Activated CD4-positive, alpha-beta memory T cell treated with anti-CD3 and anti-CD28 coated beads, Interleukin-2, amount 10 ng/mL, durations not matched to agents 7 days and 5 days (primary cell): ENCODE data around the gene LYSMD3. TPM values are rescaled to one million over a fixed set of nuclear protein-coding genes. Genes with fewer than 3 reads are reported as not detected.
A peak's percentile ranks its signal among the peaks of the same experiment; 100 is the strongest.

Source experiments
- CTCF ChIA-PET: fragments of 350-600 bp; sonication (Branson Sonifier 250); formaldehyde crosslinking; loops from one replicate; lab custom pipeline; 2021; ENCODE audit warnings: antibody characterized with exemption, inconsistent platforms; lab: Charles Lee
- POLR2A ChIA-PET: fragments of 350-600 bp; sonication (Branson Sonifier 250); formaldehyde crosslinking; loops from one replicate; lab custom pipeline; 2021; ENCODE audit warnings: antibody characterized with exemption; lab: Charles Lee
- DNase-seq: peaks from one replicate; pipeline ENCODE4 v3.0.0-alpha.2; 2020
- H3K27ac Mint-ChIP-seq: one replicate; pipeline ENCODE4 v1.8.0; 2021; ENCODE audit warnings: mild to moderate bottlenecking, mixed read lengths
- H3K27me3 Mint-ChIP-seq: one replicate; pipeline ENCODE4 v1.8.0; 2021; ENCODE audit warnings: mixed read lengths
- H3K36me3 Mint-ChIP-seq: one replicate; pipeline ENCODE4 v1.8.0; 2021; ENCODE audit warnings: low read depth, mixed read lengths
- H3K4me1 Mint-ChIP-seq: one replicate; pipeline ENCODE4 v1.8.0; 2021; ENCODE audit warnings: mixed read lengths
- H3K4me3 Mint-ChIP-seq: one replicate; pipeline ENCODE4 v1.8.0; 2021; ENCODE audit warnings: mild to moderate bottlenecking, mixed read lengths
- H3K9me3 Mint-ChIP-seq: one replicate; pipeline ENCODE4 v1.8.0; 2021; ENCODE audit warnings: mixed read lengths
- total RNA-seq, 2 experiments: library from RNA; stranded (reverse); gene quantifications; one replicate each; pipeline ENCODE4 v1.2.3, GENCODE V29; 2021

LYSMD3 gene
- total RNA-seq, 2 experiments from 2014 or later = 20.6 to 22.5 TPM

DNA sequence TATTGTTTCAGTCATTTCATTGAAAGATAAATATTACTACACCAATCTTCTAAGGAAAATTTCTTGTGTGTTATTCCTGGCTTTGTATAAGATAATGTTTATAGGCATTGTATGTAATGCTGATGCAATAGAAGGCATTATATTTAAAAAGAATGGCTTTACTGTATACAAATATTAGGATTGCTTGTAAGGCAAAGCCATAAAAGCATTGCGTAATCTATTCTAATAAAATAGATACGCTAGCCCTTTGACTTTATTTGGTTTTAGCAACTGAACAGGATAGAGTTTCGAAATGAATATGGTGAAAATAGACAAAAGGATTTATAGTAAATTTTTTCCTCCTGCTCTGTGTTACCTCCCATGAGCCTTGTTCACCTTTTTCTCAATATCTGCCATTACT lies 5.5 kb upstream of the LYSMD3 start:
- Mint-ChIP-seq H3K4me1 (no peaks in the 10 kb centered on the region), H3K4me3 (no peak overlapping the region), H3K9me3 (no peaks in the 10 kb centered on the region), H3K36me3 (no peaks in the 10 kb centered on the region), H3K27me3 (peaks cover 38% of the 10 kb centered on the region), H3K27ac (no peak overlapping the region)
- POLR2A ChIA-PET = no interaction called here
- DNase-seq = no peak
- CTCF ChIA-PET = no interaction called here

DNA sequence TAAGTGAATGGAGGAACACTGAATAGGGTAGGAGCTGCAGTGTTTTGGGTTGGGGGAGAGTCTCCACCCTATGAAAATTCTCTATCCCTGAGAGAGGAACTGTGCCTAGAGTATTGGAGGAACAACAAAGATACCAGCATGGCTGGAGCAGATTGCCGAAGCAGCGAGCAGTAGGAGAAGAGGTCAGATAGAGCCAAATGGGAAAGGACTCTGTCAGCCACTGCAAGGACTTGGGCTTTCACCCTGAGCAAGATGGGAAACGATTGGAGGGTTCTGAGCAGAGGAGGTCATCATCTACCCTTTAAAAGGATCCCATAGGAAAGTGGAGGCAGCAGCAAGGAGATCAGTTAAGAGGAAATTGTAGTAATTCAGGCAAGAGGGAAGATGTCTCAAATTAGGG lies 4.4 kb upstream of the LYSMD3 start:
- CTCF ChIA-PET = interaction anchor here (2.2 kb wide), 1 partner anchor 94 kb away, joined by 5 read pairs; no protein-coding TSS in a partner anchor
- no peak for DNase-seq
- POLR2A ChIA-PET = no interaction called here
- Mint-ChIP-seq H3K4me3 (no peak overlapping the region), H3K9me3 (no peaks in the 10 kb centered on the region), H3K27ac (no peak overlapping the region), H3K4me1 (no peaks in the 10 kb centered on the region), H3K27me3 (peaks cover 34% of the 10 kb centered on the region), H3K36me3 (no peaks in the 10 kb centered on the region)

DNA sequence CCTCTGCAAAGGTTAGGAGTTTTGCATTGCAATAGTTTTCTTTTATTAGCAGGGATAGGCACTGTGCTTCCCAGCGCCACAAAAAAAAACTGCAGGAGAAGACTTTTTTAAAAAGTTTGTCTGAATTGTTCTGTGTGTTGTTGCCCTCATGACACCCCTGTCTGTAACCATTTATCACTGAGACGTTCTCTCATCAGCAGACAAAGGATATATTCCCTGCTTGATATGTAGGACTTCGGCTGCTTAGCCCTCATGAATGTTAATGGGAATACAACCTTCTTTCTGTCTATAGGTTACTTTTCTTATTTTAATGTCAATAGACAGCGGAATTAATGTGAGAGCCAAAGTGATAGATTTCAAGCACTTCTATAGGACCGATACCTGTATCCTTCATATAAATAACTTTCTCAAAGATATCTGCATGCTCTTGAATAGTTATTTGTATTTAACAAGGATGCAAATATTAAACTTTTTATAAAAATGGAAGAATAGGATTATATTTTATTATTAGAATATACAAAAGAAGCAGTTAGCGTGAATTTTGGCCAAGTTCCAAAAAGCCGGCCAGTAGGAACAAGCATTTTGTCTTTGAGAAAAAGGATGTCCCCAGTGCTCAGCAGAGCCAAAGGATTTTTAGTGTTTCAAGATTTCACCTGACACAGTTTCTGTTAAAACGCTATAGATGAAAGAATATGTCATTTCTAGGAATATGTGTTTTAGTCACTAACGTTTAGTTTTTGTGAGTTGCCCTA lies 1.5 kb upstream of the LYSMD3 start:
- Mint-ChIP-seq H3K36me3 (peaks cover 8% of the 10 kb centered on the region), H3K4me3 (no peak overlapping the region), H3K27ac (no peak overlapping the region), H3K4me1 (peaks cover 25% of the 10 kb centered on the region), H3K27me3 (peaks cover 29% of the 10 kb centered on the region), H3K9me3 (no peaks in the 10 kb centered on the region)
- CTCF ChIA-PET = interaction anchor here (0.9 to 3.7 kb wide), 11 partner anchors 17 to 175 kb away, joined by 3 to 54 read pairs (median 5); partner anchors contain the start of genes CETN3, MBLAC2 and POLR3G
- no peak for DNase-seq
- POLR2A ChIA-PET = interaction anchor here (1.2 to 3.7 kb wide), 3 partner anchors 56 to 121 kb away, joined by 3 to 37 read pairs (median 24); partner anchors contain the start of genes CETN3, MBLAC2 and POLR3G

DNA sequence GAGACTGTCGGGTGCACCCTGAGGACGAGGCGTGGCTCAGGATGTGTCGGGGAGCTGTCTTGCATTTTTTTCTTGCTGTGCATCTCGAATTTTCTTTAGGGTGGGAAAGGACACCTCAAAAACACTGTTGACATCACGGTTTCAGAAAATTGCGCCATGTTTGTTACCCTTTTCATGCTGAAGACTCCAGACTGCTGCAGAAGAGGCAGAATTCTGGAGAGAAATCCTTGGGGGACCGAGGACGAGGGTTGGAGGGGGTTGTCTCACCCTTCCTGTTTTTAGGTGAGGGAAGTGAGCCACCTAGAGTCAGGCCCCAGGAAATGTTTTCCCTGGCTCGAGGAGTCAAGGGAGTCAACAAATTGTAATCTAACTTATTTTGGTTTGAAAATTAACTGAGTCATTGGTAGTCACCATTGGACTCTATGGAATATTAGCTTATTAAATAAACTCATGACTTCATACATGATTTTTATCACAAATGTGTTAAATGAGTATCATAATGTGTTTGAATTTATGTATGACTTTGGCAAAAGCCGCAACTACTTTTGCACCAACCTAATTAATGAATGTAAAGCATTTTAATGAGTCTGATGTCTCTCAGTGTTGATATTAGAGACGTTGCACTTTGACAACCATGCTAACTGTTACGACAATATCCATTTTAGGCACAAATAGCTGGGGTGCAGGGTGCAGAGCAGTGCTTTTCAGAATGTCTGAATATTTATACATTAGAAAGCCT lies 724 bp upstream of the LYSMD3 start:
- Mint-ChIP-seq H3K4me1 (peaks cover 25% of the 10 kb centered on the region), H3K36me3 (peaks cover 10% of the 10 kb centered on the region), H3K4me3 (peak overlapping the region; percentile 87), H3K9me3 (no peaks in the 10 kb centered on the region), H3K27ac (peak overlapping the region; percentile 87), H3K27me3 (peaks cover 24% of the 10 kb centered on the region)
- DNase-seq = peak; percentile 65
- ChIA-PET POLR2A (interaction anchor here (1.2 to 3.7 kb wide), 3 partner anchors 55 to 120 kb away, joined by 3 to 37 read pairs (median 24); partner anchors contain the start of genes CETN3, MBLAC2 and POLR3G), CTCF (interaction anchor here (0.8 to 3.7 kb wide), 14 partner anchors 8 to 265 kb away, joined by 3 to 54 read pairs (median 4); partner anchors contain the start of genes CETN3, MBLAC2 and POLR3G)

DNA sequence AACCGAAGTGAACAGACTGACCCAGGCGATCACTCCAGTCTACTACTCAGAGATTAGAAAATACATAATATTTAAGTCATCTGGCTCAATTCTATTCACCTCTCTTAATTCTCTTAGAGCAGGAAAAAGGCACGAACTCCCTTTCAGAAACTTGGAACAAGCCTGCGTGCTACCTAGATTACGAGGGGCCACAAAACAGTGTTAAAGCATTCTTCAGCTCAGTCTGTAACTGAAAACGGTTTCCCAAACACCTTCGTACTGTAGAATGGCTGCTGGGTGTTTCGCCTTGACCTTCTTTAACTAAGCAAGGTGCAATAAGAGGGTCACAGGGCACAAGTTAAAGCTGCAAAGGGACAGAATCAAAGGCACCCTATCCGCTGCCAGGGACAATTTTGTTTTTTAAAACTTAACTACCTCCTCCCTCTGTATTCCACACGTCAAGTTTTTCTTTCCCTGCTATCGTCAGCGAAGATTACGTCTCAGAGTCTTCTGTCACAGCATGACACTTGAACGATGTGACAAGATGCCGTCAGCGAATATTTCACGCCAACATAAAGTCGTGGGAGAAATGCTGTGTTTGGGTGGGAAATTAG lies 687 bp downstream of the LYSMD3 start:
- H3K36me3 Mint-ChIP-seq = peaks cover 19% of the 10 kb centered on the region
- no peaks in the 10 kb centered on the region for H3K9me3 Mint-ChIP-seq
- CTCF ChIA-PET = interaction anchor here (2.6 to 3.7 kb wide), 3 partner anchors 54 to 119 kb away, joined by 10 to 54 read pairs (median 12); partner anchors contain the start of genes CETN3, MBLAC2 and POLR3G
- POLR2A ChIA-PET = interaction anchor here (1.4 to 3.7 kb wide), 4 partner anchors 54 to 852 kb away, joined by 4 to 37 read pairs (median 16); partner anchors contain the start of genes CETN3, MBLAC2 and POLR3G
- H3K27ac Mint-ChIP-seq = peak overlapping the region; percentile 72
- peak; percentile 20 for DNase-seq
- peak overlapping the region; percentile 87 for H3K4me3 Mint-ChIP-seq
- H3K4me1 Mint-ChIP-seq = peaks cover 27% of the 10 kb centered on the region
- H3K27me3 Mint-ChIP-seq = peaks cover 16% of the 10 kb centered on the region

DNA sequence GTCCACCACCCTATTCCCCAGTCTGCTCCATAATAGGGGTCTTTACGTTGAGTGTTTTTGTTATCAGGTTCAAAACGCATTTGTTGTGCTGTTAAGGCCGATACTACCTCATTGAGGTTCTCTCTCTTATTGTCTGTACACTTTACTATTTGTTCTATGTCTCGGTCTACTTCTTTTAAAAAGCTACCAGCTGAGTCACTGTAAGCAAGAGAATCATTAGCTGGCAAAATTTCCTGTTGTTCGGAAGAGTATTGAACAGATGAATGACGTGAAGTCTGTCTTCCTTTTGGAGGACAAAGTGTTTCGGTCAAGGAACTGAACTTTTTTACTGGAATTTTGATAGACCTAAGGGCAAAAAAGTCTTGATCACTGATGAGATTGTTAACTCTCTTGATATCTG lies 10.3 kb downstream of the LYSMD3 start:
- CTCF ChIA-PET = no interaction called here
- Mint-ChIP-seq H3K27ac (no peak overlapping the region), H3K4me3 (no peak overlapping the region), H3K9me3 (no peaks in the 10 kb centered on the region), H3K4me1 (peaks cover 8% of the 10 kb centered on the region), H3K36me3 (peaks cover 51% of the 10 kb centered on the region), H3K27me3 (no peaks in the 10 kb centered on the region)
- no peak for DNase-seq
- POLR2A ChIA-PET = no interaction called here

DNA sequence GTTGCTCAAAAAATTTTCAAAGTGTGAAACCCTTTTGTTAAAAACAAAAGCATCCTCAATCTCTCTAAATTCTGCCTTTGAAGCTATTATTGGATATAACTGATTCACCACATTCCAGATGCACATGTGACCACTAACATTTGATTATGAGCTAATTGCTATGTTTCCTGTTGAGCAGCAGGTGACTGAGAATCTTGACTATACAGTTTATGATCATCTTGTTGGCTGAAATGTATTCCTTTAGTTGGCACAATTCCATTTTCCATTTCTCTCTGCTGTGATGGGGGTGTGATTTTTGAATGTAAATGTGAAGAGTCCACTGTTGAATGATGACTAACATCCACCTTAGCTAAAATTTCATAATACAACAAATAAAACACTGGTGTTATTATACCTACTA lies 10.7 kb downstream of the LYSMD3 start:
- no peak for DNase-seq
- no peaks in the 10 kb centered on the region for H3K27me3 Mint-ChIP-seq
- H3K4me3 Mint-ChIP-seq = no peak overlapping the region
- H3K4me1 Mint-ChIP-seq = peaks cover 8% of the 10 kb centered on the region
- POLR2A ChIA-PET = no interaction called here
- no peaks in the 10 kb centered on the region for H3K9me3 Mint-ChIP-seq
- peaks cover 47% of the 10 kb centered on the region for H3K36me3 Mint-ChIP-seq
- CTCF ChIA-PET = no interaction called here
- H3K27ac Mint-ChIP-seq = no peak overlapping the region

DNA sequence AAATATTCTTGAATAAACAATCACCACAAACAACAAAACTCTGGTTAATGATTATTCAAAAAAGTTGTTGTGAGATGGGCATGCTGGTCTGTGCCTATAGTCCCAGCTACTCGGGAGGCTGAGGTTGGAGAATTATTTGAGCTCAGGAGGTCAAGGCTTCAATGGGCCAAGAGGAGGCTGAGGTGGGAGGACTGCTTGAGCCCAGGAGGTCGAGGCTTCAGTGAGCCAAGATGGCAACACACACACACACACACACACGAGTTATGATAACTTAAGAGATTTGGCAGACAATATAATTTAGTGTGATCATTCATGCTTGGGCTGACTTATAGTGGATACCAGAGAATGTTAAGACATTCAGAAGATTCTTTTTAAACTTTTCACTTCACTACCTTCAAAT lies 14.9 kb downstream of the LYSMD3 start:
- no peak overlapping the region for H3K27ac Mint-ChIP-seq
- no peak for DNase-seq

DNA sequence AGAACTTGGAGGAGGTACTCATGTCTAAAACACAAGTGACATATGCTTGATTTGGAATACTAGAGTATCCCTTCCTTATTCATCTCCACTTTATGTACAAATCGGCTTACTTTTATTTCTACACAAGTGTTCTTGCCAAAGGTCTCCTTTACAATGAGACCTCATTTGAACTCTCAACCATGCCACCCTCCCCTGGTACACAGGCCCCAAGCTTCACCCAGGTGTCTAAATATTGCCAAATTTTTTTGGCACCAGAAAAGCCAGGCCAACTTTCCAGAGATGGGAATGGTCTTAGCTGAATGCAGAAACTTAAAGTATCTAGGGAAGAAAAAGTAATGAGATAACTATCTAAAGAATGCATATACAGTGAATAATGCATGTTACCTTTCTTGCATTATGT lies 18.9 kb downstream of the LYSMD3 start:
- Mint-ChIP-seq H3K9me3 (no peaks in the 10 kb centered on the region), H3K4me3 (no peak overlapping the region), H3K27ac (no peak overlapping the region), H3K4me1 (peaks cover 8% of the 10 kb centered on the region), H3K36me3 (peaks cover 5% of the 10 kb centered on the region), H3K27me3 (no peaks in the 10 kb centered on the region)
- CTCF ChIA-PET = no interaction called here
- POLR2A ChIA-PET = no interaction called here
- DNase-seq = no peak

More for the DNA sequence above, 14.9 kb downstream of the LYSMD3 start:
- POLR2A ChIA-PET = no interaction called here
- H3K27me3 Mint-ChIP-seq = no peaks in the 10 kb centered on the region
- CTCF ChIA-PET = no interaction called here
- peaks cover 16% of the 10 kb centered on the region for H3K36me3 Mint-ChIP-seq
- no peaks in the 10 kb centered on the region for H3K9me3 Mint-ChIP-seq
- peaks cover 8% of the 10 kb centered on the region for H3K4me1 Mint-ChIP-seq
- no peak overlapping the region for H3K4me3 Mint-ChIP-seq

DNA sequence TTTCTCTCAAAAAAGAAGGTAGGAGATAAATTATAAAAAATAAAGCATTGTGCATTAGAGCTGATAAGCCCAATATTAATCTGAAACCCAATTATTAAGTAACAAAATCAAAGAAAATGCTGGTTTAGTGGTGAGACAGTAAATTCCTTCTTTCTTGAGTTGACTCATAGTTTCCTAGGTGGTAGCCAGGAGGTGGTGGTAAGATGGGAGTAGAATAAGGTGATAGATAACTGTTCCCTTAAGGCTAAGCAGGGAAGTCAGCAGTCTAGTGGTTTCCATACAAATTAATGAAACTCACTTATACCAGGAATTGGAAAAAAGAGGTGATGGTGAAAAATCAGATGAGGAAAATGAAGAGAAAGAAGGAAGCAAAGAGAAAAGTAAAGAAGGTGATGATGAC lies 23.2 kb downstream of the LYSMD3 start:
- Mint-ChIP-seq H3K4me3 (no peak overlapping the region), H3K27me3 (no peaks in the 10 kb centered on the region), H3K4me1 (peaks cover 8% of the 10 kb centered on the region), H3K9me3 (no peaks in the 10 kb centered on the region), H3K36me3 (no peaks in the 10 kb centered on the region), H3K27ac (no peak overlapping the region)
- ChIA-PET POLR2A (no interaction called here), CTCF (no interaction called here)
- no peak for DNase-seq

DNA sequence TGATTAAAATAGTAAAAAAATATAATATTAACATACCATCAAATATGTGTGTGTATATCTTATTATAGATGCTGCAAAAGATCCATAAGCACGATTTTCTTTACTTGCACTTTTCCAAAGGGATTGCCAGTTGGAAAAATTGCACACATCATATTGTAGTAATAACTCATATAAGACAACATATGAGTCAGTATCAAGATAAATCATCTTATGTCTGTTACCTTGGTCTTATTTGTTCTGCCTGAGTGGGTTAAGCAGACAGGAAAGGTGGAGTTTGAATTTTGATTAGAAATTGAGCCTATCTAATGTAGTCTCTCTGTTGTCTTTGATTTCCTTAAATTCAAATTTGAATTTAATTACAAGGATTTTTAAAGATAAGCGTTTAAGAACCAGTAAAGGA lies 24.6 kb downstream of the LYSMD3 start:
- H3K4me3 Mint-ChIP-seq = no peak overlapping the region
- no peaks in the 10 kb centered on the region for H3K36me3 Mint-ChIP-seq
- no peak overlapping the region for H3K27ac Mint-ChIP-seq
- no peaks in the 10 kb centered on the region for H3K27me3 Mint-ChIP-seq
- no peaks in the 10 kb centered on the region for H3K9me3 Mint-ChIP-seq
- no peak for DNase-seq
- H3K4me1 Mint-ChIP-seq = peaks cover 8% of the 10 kb centered on the region
- CTCF ChIA-PET = no interaction called here
- POLR2A ChIA-PET = no interaction called here

DNA sequence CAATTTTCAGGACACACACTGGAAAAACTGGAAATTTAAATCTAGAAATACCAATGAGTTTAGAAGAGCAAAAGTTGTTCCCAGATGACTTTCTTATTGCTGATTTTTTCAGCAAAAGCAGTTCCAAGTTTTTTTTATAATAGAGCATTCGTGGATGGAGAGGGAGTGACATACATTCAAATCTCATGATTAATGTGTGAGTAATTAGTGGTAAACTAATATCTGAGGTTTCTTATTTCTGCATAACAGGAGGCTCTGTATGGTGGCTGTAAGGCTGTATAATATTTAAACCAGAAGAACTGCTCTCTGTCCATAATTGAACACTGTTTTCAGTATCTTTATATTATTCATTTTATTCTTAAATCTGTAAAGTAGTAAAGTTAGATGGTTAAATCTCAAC lies 25.8 kb downstream of the LYSMD3 start:
- Mint-ChIP-seq H3K4me1 (peaks cover 8% of the 10 kb centered on the region), H3K27me3 (no peaks in the 10 kb centered on the region), H3K27ac (no peak overlapping the region), H3K36me3 (no peaks in the 10 kb centered on the region), H3K4me3 (no peak overlapping the region), H3K9me3 (no peaks in the 10 kb centered on the region)
- CTCF ChIA-PET = no interaction called here
- POLR2A ChIA-PET = no interaction called here
- no peak for DNase-seq

DNA sequence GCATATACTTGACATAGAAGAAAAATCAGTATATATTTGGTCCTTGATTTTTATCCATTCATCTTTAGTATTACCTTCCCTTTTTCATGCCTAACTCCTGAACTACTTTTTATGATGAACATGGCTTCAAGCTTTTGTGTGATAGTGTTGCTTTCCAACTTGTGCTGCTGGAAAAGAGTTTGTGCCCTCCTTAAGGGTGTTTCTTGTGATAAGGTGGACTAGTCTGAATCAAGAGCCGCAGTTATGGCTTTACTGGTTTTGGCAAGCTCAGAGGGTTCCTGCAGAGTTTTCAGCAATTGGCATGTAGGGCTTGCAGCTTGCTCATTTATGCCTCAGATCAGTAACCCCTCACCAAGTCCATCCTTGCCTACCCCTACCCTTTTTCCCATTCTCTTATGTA lies 34.2 kb downstream of the LYSMD3 start:
- no peaks in the 10 kb centered on the region for H3K27me3 Mint-ChIP-seq
- H3K9me3 Mint-ChIP-seq = no peaks in the 10 kb centered on the region
- peaks cover 4% of the 10 kb centered on the region for H3K36me3 Mint-ChIP-seq
- ChIA-PET CTCF (no interaction called here), POLR2A (no interaction called here)
- no peak overlapping the region for H3K4me3 Mint-ChIP-seq
- no peaks in the 10 kb centered on the region for H3K4me1 Mint-ChIP-seq
- no peak overlapping the region for H3K27ac Mint-ChIP-seq
- DNase-seq = no peak
